ENCODE results near the gene ZBTB34.

- TF ChIP-seq, protein P1, sequence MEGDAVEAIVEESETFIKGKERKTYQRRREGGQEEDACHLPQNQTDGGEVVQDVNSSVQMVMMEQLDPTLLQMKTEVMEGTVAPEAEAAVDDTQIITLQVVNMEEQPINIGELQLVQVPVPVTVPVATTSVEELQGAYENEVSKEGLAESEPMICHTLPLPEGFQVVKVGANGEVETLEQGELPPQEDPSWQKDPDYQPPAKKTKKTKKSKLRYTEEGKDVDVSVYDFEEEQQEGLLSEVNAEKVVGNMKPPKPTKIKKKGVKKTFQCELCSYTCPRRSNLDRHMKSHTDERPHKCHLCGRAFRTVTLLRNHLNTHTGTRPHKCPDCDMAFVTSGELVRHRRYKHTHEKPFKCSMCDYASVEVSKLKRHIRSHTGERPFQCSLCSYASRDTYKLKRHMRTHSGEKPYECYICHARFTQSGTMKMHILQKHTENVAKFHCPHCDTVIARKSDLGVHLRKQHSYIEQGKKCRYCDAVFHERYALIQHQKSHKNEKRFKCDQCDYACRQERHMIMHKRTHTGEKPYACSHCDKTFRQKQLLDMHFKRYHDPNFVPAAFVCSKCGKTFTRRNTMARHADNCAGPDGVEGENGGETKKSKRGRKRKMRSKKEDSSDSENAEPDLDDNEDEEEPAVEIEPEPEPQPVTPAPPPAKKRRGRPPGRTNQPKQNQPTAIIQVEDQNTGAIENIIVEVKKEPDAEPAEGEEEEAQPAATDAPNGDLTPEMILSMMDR (IDR thresholded peaks at IDR 0.05; ENCODE audit: low read depth, low read length, missing input control): no peak
- TF ChIP-seq GABPA (IDR thresholded peaks at IDR 0.05 in 1 of 2, conservative IDR thresholded peaks at IDR 0.05 in 1 of 2) (no peak), RAD21 (IDR thresholded peaks at IDR 0.05) (no peak), MAX (IDR thresholded peaks at IDR 0.05) (no peak), EGR1 (IDR thresholded peaks at IDR 0.05; ENCODE audit: low read depth in 2 of 2) (no peak), ATF3 (IDR thresholded peaks at IDR 0.05) (no peak)
Measured at GRCh38 chr9:126847051-126847450, 13.4 kb upstream of the ZBTB34 start.
